ENCODE results near the gene LRMDA.

The LRMDA gene

GRCh38 chr10:75469006-75469616 lies 37.7 kb downstream of the LRMDA start (continued):
- TF ChIP-seq ZBTB48 (tag by site-specific recombination; IDR thresholded peaks at IDR 0.05) (0 out of 2 replicates have a peak, but pooled peaks have one; percentile 33), ZNF660 (tag by site-specific recombination; IDR thresholded peaks at IDR 0.05) (peak; percentile 81), ZNF324 (tag by site-specific recombination; IDR thresholded peaks at IDR 0.05) (0 out of 2 replicates have a peak, but pooled peaks have one; percentile 30), ZNF664 (tag by site-specific recombination; IDR thresholded peaks at IDR 0.05) (no peak), ZFHX2 (tag by site-specific recombination; conservative IDR thresholded peaks at IDR 0.05) (peak; percentile 63), ZBTB20 (tag by site-specific recombination; IDR thresholded peaks at IDR 0.05) (0 out of 2 replicates have a peak, but pooled peaks have one; percentile 40), SP7 (tag by site-specific recombination; IDR thresholded peaks at IDR 0.05) (peak; percentile 66), ZNF24 (tag by site-specific recombination; IDR thresholded peaks at IDR 0.05) (0 out of 2 replicates have a peak, but pooled peaks have one; percentile 49), ZNF548 (tag by site-specific recombination; IDR thresholded peaks at IDR 0.05) (0 out of 2 replicates have a peak, but pooled peaks have one; percentile 58), ZNF335 (tag by site-specific recombination; conservative IDR thresholded peaks at IDR 0.05) (0 out of 2 replicates have a peak, but pooled peaks have one; percentile 17), ZNF518A (tag by site-specific recombination; conservative IDR thresholded peaks at IDR 0.05; ENCODE audit: low read depth) (peak; percentile 50; the same call in 1 of the 2 replicates), OSR2 (tag by site-specific recombination; IDR thresholded peaks at IDR 0.05) (0 out of 2 replicates have a peak, but pooled peaks have one; percentile 14), PRDM10 (tag by site-specific recombination; IDR thresholded peaks at IDR 0.05) (peak; percentile 36; the same call in 1 of the 2 replicates), ZNF221 (tag by site-specific recombination; IDR thresholded peaks at IDR 0.05; ENCODE audit: borderline replicate concordance) (no peak), BCL11B (tag by site-specific recombination; IDR thresholded peaks at IDR 0.05; ENCODE audit: low read depth) (no peak), ZNF184 (tag by site-specific recombination; IDR thresholded peaks at IDR 0.05) (peak; percentile 51; the same call in 1 of the 2 replicates), ZBTB17 (tag by site-specific recombination; IDR thresholded peaks at IDR 0.05) (0 out of 2 replicates have a peak, but pooled peaks have one; percentile 36), ZNF645 (tag by site-specific recombination; IDR thresholded peaks at IDR 0.05) (no peak), ZBTB21 (tag by site-specific recombination; IDR thresholded peaks at IDR 0.05) (peak; percentile 56; the same call in 1 of the 2 replicates), ZNF596 (tag by site-specific recombination; IDR thresholded peaks at IDR 0.05) (no peak), HIC1 (tag by site-specific recombination; IDR thresholded peaks at IDR 0.05) (no peak), BCL6B (tag by site-specific recombination; IDR thresholded peaks at IDR 0.05) (0 out of 2 replicates have a peak, but pooled peaks have one; percentile 15), FEZF1 (tag by site-specific recombination; IDR thresholded peaks at IDR 0.05) (peak; percentile 50; the same call in 1 of the 2 replicates), TCF7L2 (IDR thresholded peaks at IDR 0.05; ENCODE audit: borderline replicate concordance, low read depth, low read length) (no peak), ZNF362 (tag by site-specific recombination; IDR thresholded peaks at IDR 0.05) (peak; percentile 73; the same call in 1 of the 2 replicates)
